Muscle of leg (tissue), 16 donors: ENCODE data around the gene CAV1. TPM values are rescaled to one million over a fixed set of nuclear protein-coding genes. Genes with fewer than 3 reads are reported as not detected.
"Not testable (repeated sequence)": the region's sequence is repeated elsewhere in the genome, so short reads cannot be mapped to it uniquely, and the experiment has no call there.

Source experiments
- DNase-seq: peaks from one replicate; pipeline ENCODE4 v3.0.0; 2013
- H3K27ac ChIP-seq: one replicate; pipeline ENCODE4 v1.5.1; 2013; ENCODE audit warnings: mild to moderate bottlenecking, low read length, control low read depth
- H3K27me3 ChIP-seq: one replicate; pipeline ENCODE4 v1.6.1; 2013; ENCODE audit warnings: low read length; ENCODE audit not compliant: control insufficient read depth, insufficient read depth
- H3K36me3 ChIP-seq: one replicate; pipeline ENCODE4 v1.6.1; 2013; ENCODE audit warnings: low read length; ENCODE audit not compliant: control insufficient read depth, insufficient read depth
- H3K4me1 ChIP-seq: one replicate; pipeline ENCODE4 v1.6.1; 2013; ENCODE audit warnings: low read length; ENCODE audit not compliant: control insufficient read depth, insufficient read depth
- H3K4me3 ChIP-seq: one replicate; pipeline ENCODE4 v1.5.1; 2013; ENCODE audit warnings: low read length, control low read depth
- H3K9me3 ChIP-seq: replicated peaks from 2 replicates; pipeline ENCODE4 v1.6.1; 2013; ENCODE audit warnings: low read depth, low read length; ENCODE audit not compliant: control insufficient read depth
- WGBS: methylation state at CpG from one replicate; pipeline ENCODE4 v1.1.5; 2013; ENCODE audit warnings: missing lambda C conversion rate; ENCODE audit not compliant: insufficient coverage; 5-methylcytosine and 5-hydroxymethylcytosine counted together
- long read RNA-seq, 11 donors: transcript quantifications; one replicate each; lab custom pipeline, GENCODE V29; 2026
- polyA plus RNA-seq, 8 donors: library from polyadenylated mRNA; unstranded; fragments of 120-200 nt; gene quantifications; one replicate each; pipeline versions ENCODE4 v1.2.1 to v1.2.3, GENCODE V29; 2013; ENCODE audit warnings: inconsistent platforms in 1 of 8, low replicate concordance in 1 of 8; ENCODE audit not compliant: insufficient read length in 8 of 8, insufficient read depth in 1 of 8
- total RNA-seq: library from RNA; stranded (reverse); fragments of 120-200 nt; gene quantifications from one replicate; pipeline ENCODE4 v1.2.4, GENCODE V29; 2013

CAV1 gene, protein sequence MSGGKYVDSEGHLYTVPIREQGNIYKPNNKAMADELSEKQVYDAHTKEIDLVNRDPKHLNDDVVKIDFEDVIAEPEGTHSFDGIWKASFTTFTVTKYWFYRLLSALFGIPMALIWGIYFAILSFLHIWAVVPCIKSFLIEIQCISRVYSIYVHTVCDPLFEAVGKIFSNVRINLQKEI
- total RNA-seq (174 TPM), polyA plus RNA-seq (100 to 1,000 TPM; 166 to 253 (median 199) TPM)
- long read RNA-seq, donor 1, transcript CAV1-202 (2 exons, 2,628 nt), result minor isoform, 10 of 33 reads
- long read RNA-seq, donor 1, transcript CAV1-201 (3 exons, 2,704 nt), result major isoform, 16 of 33 reads
- long read RNA-seq, donor 1, partial matches to known transcripts, result 6 of 33 reads
- long read RNA-seq, donor 1, other reads (novel, unspliced or antisense), result 0 of 33 reads
- long read RNA-seq, donor 2, transcript CAV1-201 (3 exons, 2,704 nt), result major isoform, 6 of 7 reads
- long read RNA-seq, donor 2, partial matches to known transcripts, result 0 of 7 reads
- long read RNA-seq, donor 2, other reads (novel, unspliced or antisense), result 0 of 7 reads
- long read RNA-seq, donor 3, transcript CAV1-201 (3 exons, 2,704 nt), result major isoform, 29 of 68 reads
- long read RNA-seq, donor 3, transcript CAV1-202 (2 exons, 2,628 nt), result minor isoform, 8 of 68 reads
- long read RNA-seq, donor 3, partial matches to known transcripts, result 30 of 68 reads
- long read RNA-seq, donor 3, other reads (novel, unspliced or antisense), result 0 of 68 reads
- long read RNA-seq, donor 4, transcript CAV1-201 (3 exons, 2,704 nt), result major isoform, 35 of 62 reads
- long read RNA-seq, donor 4, transcript CAV1-202 (2 exons, 2,628 nt), result minor isoform, 7 of 62 reads
- long read RNA-seq, donor 4, partial matches to known transcripts, result 18 of 62 reads
- long read RNA-seq, donor 4, other reads (novel, unspliced or antisense), result 0 of 62 reads
- long read RNA-seq, donor 5, transcript CAV1-201 (3 exons, 2,704 nt), result major isoform, 108 of 171 reads
- long read RNA-seq, donor 5, transcript CAV1-206 (3 exons, 1,653 nt), result minor isoform, 5 of 171 reads
- long read RNA-seq, donor 5, transcript CAV1-202 (2 exons, 2,628 nt), result minor isoform, 29 of 171 reads
- long read RNA-seq, donor 5, partial matches to known transcripts, result 26 of 171 reads
- long read RNA-seq, donor 5, other reads (novel, unspliced or antisense), result 0 of 171 reads
- long read RNA-seq, donor 6, transcript CAV1-202 (2 exons, 2,628 nt), result minor isoform, 18 of 96 reads
- long read RNA-seq, donor 6, transcript CAV1-201 (3 exons, 2,704 nt), result major isoform, 67 of 96 reads
- long read RNA-seq, donor 6, partial matches to known transcripts, result 9 of 96 reads
- long read RNA-seq, donor 6, other reads (novel, unspliced or antisense), result 0 of 96 reads
- long read RNA-seq, donor 7, transcript CAV1-201 (3 exons, 2,704 nt), result major isoform, 52 of 136 reads
- long read RNA-seq, donor 7, transcript CAV1-202 (2 exons, 2,628 nt), result minor isoform, 18 of 136 reads
- long read RNA-seq, donor 7, partial matches to known transcripts, result 63 of 136 reads
- long read RNA-seq, donor 7, other reads (novel, unspliced or antisense), result 0 of 136 reads
- long read RNA-seq, donor 8, transcript CAV1-202 (2 exons, 2,628 nt), result minor isoform, 27 of 168 reads
- long read RNA-seq, donor 8, transcript CAV1-201 (3 exons, 2,704 nt), result major isoform, 63 of 168 reads
- long read RNA-seq, donor 8, partial matches to known transcripts, result 71 of 168 reads
- long read RNA-seq, donor 8, other reads (novel, unspliced or antisense), result 0 of 168 reads
- long read RNA-seq, donor 9, transcript CAV1-202 (2 exons, 2,628 nt), result minor isoform, 13 of 82 reads
- long read RNA-seq, donor 9, transcript CAV1-201 (3 exons, 2,704 nt), result major isoform, 48 of 82 reads
- long read RNA-seq, donor 9, partial matches to known transcripts, result 20 of 82 reads
- long read RNA-seq, donor 9, other reads (novel, unspliced or antisense), result 0 of 82 reads
- long read RNA-seq, donor 10, transcript CAV1-201 (3 exons, 2,704 nt), result major isoform, 91 of 118 reads
- long read RNA-seq, donor 10, transcript CAV1-202 (2 exons, 2,628 nt), result minor isoform, 26 of 118 reads
- long read RNA-seq, donor 10, partial matches to known transcripts, result 0 of 118 reads
- long read RNA-seq, donor 10, other reads (novel, unspliced or antisense), result 0 of 118 reads
- long read RNA-seq, donor 11, transcript CAV1-202 (2 exons, 2,628 nt), result minor isoform, 18 of 63 reads
- long read RNA-seq, donor 11, transcript CAV1-201 (3 exons, 2,704 nt), result major isoform, 43 of 63 reads
- long read RNA-seq, donor 11, partial matches to known transcripts, result 0 of 63 reads
- long read RNA-seq, donor 11, other reads (novel, unspliced or antisense), result 0 of 63 reads

DNA sequence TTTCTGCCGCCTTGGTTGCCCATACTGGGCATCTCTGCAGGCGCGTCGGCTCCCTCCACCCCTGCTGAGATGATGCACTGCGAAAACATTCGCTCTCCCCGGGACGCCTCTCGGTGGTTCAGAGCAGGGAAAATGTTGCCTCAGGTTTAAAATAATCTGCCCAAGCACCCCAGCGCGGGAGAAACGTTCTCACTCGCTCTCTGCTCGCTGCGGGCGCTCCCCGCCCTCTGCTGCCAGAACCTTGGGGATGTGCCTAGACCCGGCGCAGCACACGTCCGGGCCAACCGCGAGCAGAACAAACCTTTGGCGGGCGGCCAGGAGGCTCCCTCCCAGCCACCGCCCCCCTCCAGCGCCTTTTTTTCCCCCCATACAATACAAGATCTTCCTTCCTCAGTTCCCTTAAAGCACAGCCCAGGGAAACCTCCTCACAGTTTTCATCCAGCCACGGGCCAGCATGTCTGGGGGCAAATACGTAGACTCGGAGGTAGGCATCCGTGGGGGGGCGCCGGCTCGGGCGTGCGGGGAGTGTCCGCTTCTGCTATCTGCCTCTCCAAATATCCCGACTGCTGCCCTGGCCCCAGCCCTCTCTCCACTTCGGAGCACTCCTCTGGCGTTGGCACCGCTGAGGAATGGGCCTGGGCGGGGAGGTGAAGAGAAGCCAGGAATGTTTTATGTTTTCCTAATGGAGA is at the start of gene CAV1:
Gene CAV1, plus strand, starts transcription at position 428 of the 689 bp plus-strand sequence. Its CDS starts 27 bp downstream, at position 455.
- Histone ChIP-seq H3K9me3 (no peaks in the 10 kb centered on the region), H3K4me3 (peak within 1 kb of the TSS; percentile 69), H3K36me3 (no peaks in the 10 kb centered on the region), H3K27me3 (peaks cover 24% of the 10 kb centered on the region), H3K27ac (peak within 1 kb of the TSS; percentile 86), H3K4me1 (peaks cover 22% of the 10 kb centered on the region)
- WGBS, result under 1% methylated on average over 38 of the region's 42 CpGs
- DNase-seq, result peak; percentile 86

DNA sequence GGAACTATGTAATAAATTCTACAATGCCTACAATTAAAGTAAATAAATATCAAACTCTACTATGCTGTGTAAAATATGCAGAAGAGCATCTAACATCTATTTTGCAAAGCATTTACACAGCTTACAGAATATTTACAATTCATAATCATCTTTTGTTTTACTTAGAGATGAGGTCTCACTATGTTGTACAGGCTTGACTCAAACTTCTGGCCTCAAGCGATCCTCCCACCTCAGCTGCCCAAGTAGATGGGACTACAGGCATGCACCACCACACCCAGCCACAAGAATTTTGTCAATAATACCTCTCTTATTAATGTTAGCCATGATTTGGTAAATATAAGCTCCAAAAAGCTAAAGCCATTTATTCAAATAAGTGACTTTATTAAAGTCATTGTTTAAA is 47.2 kb upstream of the CAV1 start:
- H3K27me3 ChIP-seq, result no peaks in the 10 kb centered on the region
- no peak overlapping the region for H3K27ac ChIP-seq
- no peaks in the 10 kb centered on the region for H3K9me3 ChIP-seq
- no peaks in the 10 kb centered on the region for H3K36me3 ChIP-seq
- no CpG with 5 or more reads among the region's 1 CpG for WGBS
- no peaks in the 10 kb centered on the region for H3K4me1 ChIP-seq
- H3K4me3 ChIP-seq, result no peak overlapping the region
- DNase-seq, result no peak

DNA sequence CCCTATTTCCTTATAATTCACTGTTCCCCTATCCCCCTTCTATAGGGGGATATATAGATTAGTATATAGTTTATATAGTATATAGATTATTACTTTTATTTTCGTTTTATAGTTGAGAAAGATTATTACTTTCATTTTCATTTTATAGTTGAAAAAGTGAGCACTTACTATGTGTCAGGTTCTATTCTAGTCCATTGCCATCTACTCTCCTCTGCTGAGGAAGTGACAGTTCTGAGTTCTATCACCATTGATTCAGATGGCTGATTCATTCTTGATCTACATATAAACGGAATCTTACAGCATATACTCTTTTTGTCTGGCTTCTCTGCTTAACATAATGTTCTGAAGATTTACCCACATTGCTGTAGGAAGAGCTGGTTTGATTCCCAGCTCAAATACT is 46.0 kb upstream of the CAV1 start:
- H3K27ac ChIP-seq, result no peak overlapping the region
- H3K4me3 ChIP-seq, result no peak overlapping the region
- WGBS, result no CpG with 5 or more reads among the region's 2 CpGs
- no peak for DNase-seq
- H3K4me1 ChIP-seq, result no peaks in the 10 kb centered on the region
- H3K27me3 ChIP-seq, result no peaks in the 10 kb centered on the region
- no peaks in the 10 kb centered on the region for H3K36me3 ChIP-seq
- H3K9me3 ChIP-seq, result no peaks in the 10 kb centered on the region

DNA sequence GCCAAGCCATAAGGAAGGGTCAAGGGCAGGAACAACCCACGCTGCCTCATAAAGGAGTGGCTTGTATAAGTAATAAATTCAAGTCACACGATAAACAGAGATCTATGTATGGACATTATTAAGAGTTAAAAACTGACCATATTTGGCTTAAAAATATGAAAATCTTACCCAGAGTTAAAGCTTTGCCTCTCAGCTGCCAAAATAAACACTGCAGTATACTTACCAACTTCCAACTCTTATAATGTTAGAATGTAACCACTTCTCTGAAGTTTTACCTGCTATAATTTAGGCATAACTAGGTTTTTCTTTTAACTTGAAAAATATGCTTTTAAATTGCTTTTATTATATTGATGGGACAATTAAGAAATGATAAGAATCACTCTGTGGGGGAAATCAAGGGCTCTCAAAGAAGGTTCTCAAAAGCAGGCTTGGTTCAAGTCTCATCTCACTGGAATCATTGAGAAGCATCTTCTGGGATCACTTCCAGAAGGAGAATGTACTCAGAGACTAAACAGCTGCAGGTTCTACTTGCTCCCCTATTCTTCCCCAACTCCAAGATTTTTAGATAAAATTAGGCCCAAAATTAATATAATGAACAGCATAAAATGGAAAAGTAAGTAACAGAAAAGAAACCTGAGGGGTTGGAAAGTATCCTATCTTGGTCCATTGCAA is 41.4 kb upstream of the CAV1 start:
- DNase-seq, result no peak
- Histone ChIP-seq H3K27me3 (no peaks in the 10 kb centered on the region), H3K4me1 (no peaks in the 10 kb centered on the region), H3K36me3 (no peaks in the 10 kb centered on the region), H3K9me3 (no peaks in the 10 kb centered on the region), H3K4me3 (no peak overlapping the region), H3K27ac (no peak overlapping the region)
- no CpG with 5 or more reads among the region's 2 CpGs for WGBS

DNA sequence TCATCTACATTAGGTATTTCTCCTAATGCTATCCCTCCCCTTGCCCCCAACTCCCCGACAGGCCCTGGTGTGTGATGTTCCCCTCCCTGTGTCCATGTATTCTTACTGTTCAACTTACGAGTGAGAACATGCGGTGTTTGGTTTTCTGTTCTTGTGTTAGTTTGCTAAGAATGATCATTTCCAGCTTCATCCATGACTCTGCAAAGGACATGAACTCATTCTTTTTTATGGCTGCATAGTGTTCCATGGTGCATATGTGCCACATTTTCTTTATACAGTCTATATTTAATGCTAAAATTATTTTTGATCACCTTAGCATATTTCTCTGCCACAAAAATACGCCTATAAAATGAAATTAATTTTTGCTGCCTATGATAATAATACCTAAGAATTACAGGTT is 40.4 kb upstream of the CAV1 start:
- WGBS, result no CpG with 5 or more reads among the region's 4 CpGs
- DNase-seq, H3K27me3 ChIP-seq, H3K4me3 ChIP-seq, H3K27ac ChIP-seq, H3K4me1 ChIP-seq, H3K9me3 ChIP-seq, H3K36me3 ChIP-seq: not testable (repeated sequence)

DNA sequence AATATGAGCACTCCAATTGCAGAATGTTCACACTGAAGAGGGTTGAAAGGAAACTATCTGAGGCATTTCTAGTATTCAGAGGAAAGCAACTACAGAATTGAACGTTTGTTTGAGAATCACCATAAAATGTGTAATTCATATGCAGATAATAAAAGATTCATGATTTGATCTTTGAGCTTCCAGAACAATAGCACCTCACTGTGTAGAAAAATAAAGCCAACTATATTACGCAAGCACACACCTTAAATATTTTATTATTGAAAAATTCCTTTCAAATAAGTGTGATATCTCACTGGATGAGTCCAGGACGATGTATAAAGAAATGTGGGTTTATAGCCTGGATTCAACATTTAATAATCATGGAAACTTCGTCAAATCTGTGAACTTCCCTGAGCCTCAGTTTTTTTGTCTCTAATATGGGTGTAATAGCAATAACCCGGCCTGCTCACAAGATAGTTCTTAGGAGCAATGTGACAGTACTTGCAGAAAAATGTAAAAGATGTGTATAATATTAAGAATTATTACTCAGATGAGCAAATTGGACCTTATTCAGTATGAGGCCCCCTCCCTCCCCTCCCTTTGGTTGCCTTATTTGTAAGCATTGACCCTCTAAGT is 36.8 kb upstream of the CAV1 start:
- WGBS, result no CpG with 5 or more reads among the region's 5 CpGs
- no peak overlapping the region for H3K4me3 ChIP-seq
- H3K27me3 ChIP-seq, result no peaks in the 10 kb centered on the region
- no peak overlapping the region for H3K27ac ChIP-seq
- no peaks in the 10 kb centered on the region for H3K4me1 ChIP-seq
- no peak for DNase-seq
- H3K9me3 ChIP-seq, result no peaks in the 10 kb centered on the region
- no peaks in the 10 kb centered on the region for H3K36me3 ChIP-seq

DNA sequence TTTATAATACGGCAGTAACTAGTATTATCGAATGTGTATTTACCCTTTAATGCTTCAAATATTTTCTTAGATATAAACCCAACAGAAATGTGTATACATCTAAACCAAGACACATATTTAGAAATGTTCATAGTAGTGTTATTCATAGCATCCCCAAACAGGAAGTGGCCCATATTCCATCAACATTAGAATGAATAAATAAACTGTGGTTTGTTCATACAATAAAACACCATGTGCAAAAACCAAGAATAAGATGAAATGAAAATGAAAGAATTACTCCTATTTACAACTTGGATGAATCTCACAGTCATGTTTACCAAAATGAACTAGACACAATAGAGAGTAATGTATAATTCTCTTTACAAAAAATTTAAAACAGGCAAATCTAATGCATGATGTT is 34.5 kb upstream of the CAV1 start:
- no peak for DNase-seq
- H3K4me1 ChIP-seq, result no peaks in the 10 kb centered on the region
- no peaks in the 10 kb centered on the region for H3K36me3 ChIP-seq
- no CpG with 5 or more reads among the region's 2 CpGs for WGBS
- no peaks in the 10 kb centered on the region for H3K27me3 ChIP-seq
- H3K9me3 ChIP-seq, result no peaks in the 10 kb centered on the region
- H3K4me3 ChIP-seq, result no peak overlapping the region
- H3K27ac ChIP-seq, result no peak overlapping the region
